HG03095 (cell line): ENCODE data around the gene MTA3.

Experiments
- ATAC-seq: cut with Tn5 transposase; IDR thresholded peaks from one replicate; pipeline ENCODE4 v1.9.1; 2021; ENCODE audit warnings: moderate library complexity; ENCODE audit not compliant: unreplicated experiment

MTA3 gene

GRCh38 chr2:42799881-42800280 lies 231.4 kb downstream of the MTA3 start:
- ATAC-seq, result no peak

DNA sequence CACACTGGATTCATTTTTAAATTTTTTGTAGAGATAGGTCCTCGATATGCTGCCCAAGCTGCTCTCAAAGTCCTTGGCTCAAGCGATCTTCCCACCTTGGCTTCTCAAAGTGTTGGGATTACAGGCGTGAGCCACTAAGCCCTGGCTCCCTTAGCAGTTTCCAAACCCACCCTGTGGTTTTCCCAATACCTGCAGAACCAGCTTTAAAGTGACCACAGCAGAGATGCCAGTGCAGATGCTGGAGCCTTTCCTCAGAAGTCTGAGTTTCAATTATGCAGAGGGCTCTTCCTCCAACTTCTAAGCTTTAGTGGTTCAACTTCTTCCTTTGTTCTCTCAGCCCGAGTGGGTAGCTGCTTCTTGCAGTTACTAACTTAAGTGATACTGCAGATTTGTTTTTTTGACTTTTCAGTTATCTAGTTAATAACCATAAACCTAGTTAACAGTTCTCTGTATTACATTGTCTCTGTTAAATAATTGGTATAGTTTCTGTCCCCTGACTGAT lies 232.1 kb downstream of the MTA3 start:
- ATAC-seq, result no peak

GRCh38 chr2:42800981-42801380 lies 232.5 kb downstream of the MTA3 start:
- ATAC-seq, result no peak

GRCh38 chr2:42801381-42801780 lies 232.9 kb downstream of the MTA3 start:
- no peak for ATAC-seq

- no peak for ATAC-seq
These were observed 233.7 kb downstream of the MTA3 start for GRCh38 chr2:42802150-42802549.

GRCh38 chr2:42804338-42804737 lies 235.9 kb downstream of the MTA3 start:
- no peak for ATAC-seq

DNA sequence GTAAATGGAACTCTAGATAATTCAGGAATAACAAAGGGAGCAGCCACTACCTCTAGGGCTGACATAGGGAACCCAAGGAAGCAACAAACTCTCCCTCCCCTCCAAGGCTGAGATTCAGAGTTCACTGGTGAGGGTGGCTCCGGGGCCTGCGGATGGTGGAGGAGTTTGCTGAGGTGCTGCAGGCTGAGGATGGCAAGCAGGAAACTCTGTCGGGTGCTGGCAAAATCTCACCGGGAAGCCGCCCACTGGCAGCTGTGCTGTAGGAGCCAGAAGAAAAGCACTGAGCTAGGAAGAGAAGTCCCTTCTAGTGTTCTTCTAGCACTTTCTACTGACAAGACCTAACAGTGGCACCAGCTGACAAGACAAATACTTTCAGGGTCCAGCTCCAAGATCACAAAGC lies 236.5 kb downstream of the MTA3 start:
- ATAC-seq, result no peak
